H1 (cell line): ENCODE measurements around the gene GPX4. TPM values are rescaled to one million over a fixed set of nuclear protein-coding genes. Genes with fewer than 3 reads are reported as not detected.
A peak's percentile ranks its signal among the peaks of the same experiment; 100 is the strongest.

Source experiments
- CTCF ChIA-PET: fragments of 300-600 bp; sonication (Branson Sonifier 250); formaldehyde crosslinking; loops from one replicate; lab custom pipeline; 2021; ENCODE audit not compliant: partially characterized antibody; lab: Charles Lee
- POLR2A ChIA-PET: fragments of 300-600 bp; sonication (Branson Sonifier 250); formaldehyde crosslinking; loops from one replicate; lab custom pipeline; 2021; ENCODE audit warnings: inconsistent platforms; ENCODE audit not compliant: partially characterized antibody; lab: Charles Lee
- DNase-seq, 2 experiments: peaks; one replicate each; pipeline versions ENCODE4 v3.0.0 to v3.0.0-alpha.2; 2010 to 2022; ENCODE audit warnings: low spot score in 2 of 2, low read depth in 1 of 2, mixed read lengths in 1 of 2
- FAIRE-seq: peaks from 2 replicates; lab custom pipeline; 2011; peaks lifted over from hg19 to GRCh38; lab: Jason Lieb, UNC
- H2AFZ ChIP-seq: 2 replicates; pipeline ENCODE4 v1.8.1; 2012; ENCODE audit warnings: low read length, inconsistent platforms
- H2AK5ac ChIP-seq: 2 replicates; pipeline ENCODE4 v1.6.1; 2013; ENCODE audit warnings: low read depth, low read length
- H2BK120ac ChIP-seq: replicated peaks from 2 replicates; pipeline ENCODE3; 2013; ENCODE audit warnings: low read depth, low read length, inconsistent platforms
- H2BK12ac ChIP-seq: 2 replicates; pipeline ENCODE4 v1.6.1; 2013; ENCODE audit warnings: low read depth, low read length
- H2BK15ac ChIP-seq: 2 replicates; pipeline ENCODE4 v1.6.1; 2013; ENCODE audit warnings: low read length
- H2BK20ac ChIP-seq: 2 replicates; pipeline ENCODE4 v1.6.1; 2013; ENCODE audit warnings: low read length
- H2BK5ac ChIP-seq: 2 replicates; pipeline ENCODE4 v1.6.1; 2013; ENCODE audit warnings: low read depth, low read length
- H3K14ac ChIP-seq: 2 replicates; pipeline ENCODE4 v1.6.1; 2013; ENCODE audit warnings: inconsistent platforms; ENCODE audit not compliant: insufficient read length
- H3K18ac ChIP-seq: 2 replicates; pipeline ENCODE4 v1.6.1; 2013; ENCODE audit warnings: low read length; ENCODE audit errors: extremely low read depth
- H3K23ac ChIP-seq: 2 replicates; pipeline ENCODE4 v1.6.1; 2013; ENCODE audit warnings: inconsistent platforms; ENCODE audit not compliant: insufficient read length
- H3K23me2 ChIP-seq: 2 replicates; pipeline ENCODE4 v1.6.1; 2013; ENCODE audit warnings: low read depth, low read length
- H3K27ac ChIP-seq: 2 replicates; pipeline ENCODE4 v1.6.1; 2011; ENCODE audit warnings: low read depth, low read length, inconsistent platforms
- H3K27me3 ChIP-seq, 4 experiments: replicated peaks in 1 of 4; 1 replicate in 1 of 4; 2 replicates in 3 of 4; pipeline versions ENCODE4 v1.6.1 to v1.8.1; 2011 to 2013; ENCODE audit warnings: low read length in 3 of 4, mild to moderate bottlenecking in 3 of 4, inconsistent platforms in 2 of 4, mixed read lengths in 2 of 4, moderate library complexity in 1 of 4; ENCODE audit not compliant: control insufficient read depth in 3 of 4, insufficient read depth in 3 of 4; ENCODE audit errors: extremely low read depth in 1 of 4
- H3K36me3 ChIP-seq, 4 experiments: 2 replicates each; pipeline versions ENCODE4 v1.6.1 to v1.8.1; 2011 to 2013; ENCODE audit warnings: mild to moderate bottlenecking in 4 of 4, low read length in 3 of 4, moderate library complexity in 2 of 4, control low read depth in 1 of 4, inconsistent platforms in 1 of 4; ENCODE audit not compliant: insufficient read depth in 4 of 4, control insufficient read depth in 2 of 4
- H3K4ac ChIP-seq: replicated peaks from 2 replicates; pipeline ENCODE3; 2013; ENCODE audit warnings: low read length, low read depth, mixed read lengths, inconsistent platforms; ENCODE audit not compliant: insufficient read length
- H3K4me1 ChIP-seq, 4 experiments: replicated peaks in 1 of 4; 1 replicate in 1 of 4; 2 replicates in 3 of 4; pipeline versions ENCODE4 v1.6.1 to v1.8.1; 2011 to 2013; ENCODE audit warnings: low read length in 3 of 4, inconsistent platforms in 2 of 4, mixed read lengths in 1 of 4; ENCODE audit not compliant: insufficient read depth in 4 of 4, control insufficient read depth in 3 of 4
- H3K4me2 ChIP-seq, 2 experiments: 2 replicates each; pipeline versions ENCODE4 v1.6.1 to v1.8.1; 2011 to 2013; ENCODE audit warnings: low read depth in 2 of 2, low read length in 2 of 2, control low read depth in 1 of 2, inconsistent platforms in 1 of 2, mild to moderate bottlenecking in 1 of 2; ENCODE audit not compliant: insufficient read depth in 1 of 2
- H3K4me3 ChIP-seq, 4 experiments: fragments of 200-600, 300-600 bp in 1 of 4; sonication (generic), shearing (Covaris generic), sonication (Bioruptor Twin) in 1 of 4; 2 replicates each; pipeline versions ENCODE4 v1.5.1 to v1.8.1; 2011 to 2016; ENCODE audit warnings: low read length in 4 of 4, low read depth in 3 of 4, control low read depth in 2 of 4, inconsistent platforms in 2 of 4, mild to moderate bottlenecking in 2 of 4, mixed read lengths in 1 of 4, moderate library complexity in 1 of 4; ENCODE audit not compliant: insufficient read depth in 2 of 4; ENCODE audit errors: extremely low read depth in 1 of 4
- H3K56ac ChIP-seq: replicated peaks from 2 replicates; pipeline ENCODE3; 2013; ENCODE audit warnings: low read depth, mild to moderate bottlenecking, mixed read lengths, low read length, inconsistent platforms; ENCODE audit not compliant: insufficient read length
- H3K79me1 ChIP-seq: 2 replicates; pipeline ENCODE4 v1.6.1; 2013; ENCODE audit warnings: low read depth, low read length, control low read depth
- H3K79me2 ChIP-seq, 2 experiments: 2 replicates each; pipeline versions ENCODE4 v1.6.1 to v1.8.1; 2012 to 2013; ENCODE audit warnings: low read length in 2 of 2, mild to moderate bottlenecking in 2 of 2, inconsistent platforms in 1 of 2; ENCODE audit not compliant: insufficient read depth in 2 of 2, control insufficient read depth in 1 of 2
- H3K9ac ChIP-seq, 4 experiments: replicated peaks in 1 of 4; 1 replicate in 1 of 4; 2 replicates in 3 of 4; pipeline versions ENCODE4 v1.6.1 to v1.8.1; 2011 to 2013; ENCODE audit warnings: low read depth in 3 of 4, low read length in 3 of 4, control low read depth in 2 of 4, mild to moderate bottlenecking in 2 of 4, moderate library complexity in 2 of 4, inconsistent platforms in 1 of 4; ENCODE audit errors: extremely low read depth in 1 of 4
- H3K9me3 ChIP-seq, 2 experiments: 2 replicates each; pipeline versions ENCODE4 v1.6.1 to v1.8.1; 2012 to 2013; ENCODE audit warnings: mild to moderate bottlenecking in 2 of 2, moderate library complexity in 2 of 2, control low read depth in 1 of 2, inconsistent platforms in 1 of 2, low read depth in 1 of 2, low read length in 1 of 2, mixed read lengths in 1 of 2; ENCODE audit not compliant: insufficient read depth in 2 of 2
- H4K20me1 ChIP-seq, 2 experiments: replicated peaks in 1 of 2; 2 replicates each; pipeline versions ENCODE3 to v1.8.1; 2011 to 2013; ENCODE audit warnings: inconsistent platforms in 2 of 2, low read length in 2 of 2, mild to moderate bottlenecking in 1 of 2; ENCODE audit not compliant: insufficient read depth in 2 of 2, control insufficient read depth in 1 of 2
- H4K5ac ChIP-seq: 2 replicates; pipeline ENCODE4 v1.6.1; 2013; ENCODE audit warnings: low read length, low read depth, mixed read lengths, inconsistent platforms; ENCODE audit not compliant: insufficient read length
- H4K8ac ChIP-seq: 2 replicates; pipeline ENCODE4 v1.8.0; 2013; ENCODE audit warnings: mild to moderate bottlenecking, moderate library complexity, low read length, inconsistent platforms; ENCODE audit not compliant: insufficient read depth; ENCODE audit errors: extremely low read depth
- H4K91ac ChIP-seq: replicated peaks from 2 replicates; pipeline ENCODE3; 2013; ENCODE audit warnings: low read length, mixed read lengths, inconsistent platforms; ENCODE audit not compliant: insufficient read length
- BRCA1 ChIP-seq: IDR thresholded peaks from 2 replicates; pipeline ENCODE4 v1.6.1; 2012; ENCODE audit warnings: low read depth, low read length, improper control_type of control experiment
- EP300 ChIP-seq, 2 experiments: IDR thresholded peaks; 1 replicate in 1 of 2; 2 replicates in 1 of 2; pipeline ENCODE4 v1.6.1; 2011 to 2012; ENCODE audit warnings: low read depth in 2 of 2, low read length in 2 of 2, mild to moderate bottlenecking in 2 of 2, borderline replicate concordance in 1 of 2, inconsistent platforms in 1 of 2, moderate library complexity in 1 of 2
- KDM1A ChIP-seq: fragments of 200-600, 300-600 bp; sonication (generic); IDR thresholded peaks from 2 replicates; pipeline ENCODE4 v1.7.1; 2016; ENCODE audit warnings: mild to moderate bottlenecking, low read length, borderline replicate concordance
- MAFK ChIP-seq: IDR thresholded peaks from 2 replicates; pipeline ENCODE4 v1.6.1; 2012; ENCODE audit warnings: low read depth, mild to moderate bottlenecking, improper control_type of control experiment, low read length
- PHF8 ChIP-seq: fragments of 200-600 bp; sonication (generic); conservative IDR thresholded peaks from 2 replicates; pipeline ENCODE4 v1.7.1; 2012; ENCODE audit warnings: low read depth, mild to moderate bottlenecking, inconsistent platforms, low read length, moderate library complexity
- POLR2AphosphoS5 ChIP-seq: IDR thresholded peaks from 2 replicates; pipeline ENCODE4 v1.6.1; 2011; ENCODE audit warnings: low read depth, low read length
- RNF2 ChIP-seq: fragments of 200-900, 300-1000 bp; sonication (generic); IDR thresholded peaks from 2 replicates; pipeline ENCODE4 v1.7.1; 2016; ENCODE audit warnings: borderline replicate concordance, low read depth, mild to moderate bottlenecking, antibody characterized with exemption, low read length; ENCODE audit not compliant: poor library complexity, severe bottlenecking; ENCODE audit errors: missing control alignments
- RXRA ChIP-seq: IDR thresholded peaks from 2 replicates; pipeline ENCODE4 v1.6.1; 2011; ENCODE audit warnings: low read depth, mild to moderate bottlenecking, low read length, moderate library complexity; ENCODE audit not compliant: insufficient read depth
- SAP30 ChIP-seq: fragments of 300-600 bp; sonication (generic); IDR thresholded peaks from 2 replicates; pipeline ENCODE4 v1.7.1; 2012; ENCODE audit warnings: low read length, moderate library complexity, mild to moderate bottlenecking, inconsistent platforms; ENCODE audit not compliant: insufficient read depth, insufficient replicate concordance
- SIN3A ChIP-seq, 2 experiments: IDR thresholded peaks in 1 of 2; conservative IDR thresholded peaks in 1 of 2; 2 replicates each; pipeline ENCODE4 v1.6.1; 2011 to 2012; ENCODE audit warnings: low read length in 2 of 2, improper control_type of control experiment in 1 of 2, low read depth in 1 of 2, mild to moderate bottlenecking in 1 of 2
- SIRT6 ChIP-seq: IDR thresholded peaks from one replicate; pipeline ENCODE4 v1.7.1; 2012; ENCODE audit warnings: low read length, inconsistent platforms
- YY1 ChIP-seq: IDR thresholded peaks from 2 replicates; pipeline ENCODE4 v1.6.1; 2011; ENCODE audit warnings: low read depth, mild to moderate bottlenecking, low read length
- whole genome bisulfite sequencing, 2 experiments: shearing (Covaris generic) in 1 of 2; methylation state at CpG; one replicate each; pipeline versions ENCODE4 v1.1.6 to v1.1.7; 2013 to 2015; ENCODE audit warnings: low lambda C conversion rate in 2 of 2, mixed read lengths in 2 of 2, inconsistent platforms in 1 of 2, low coverage in 1 of 2, missing lambda C conversion rate in 1 of 2; ENCODE audit not compliant: insufficient replicate concordance in 2 of 2, insufficient coverage in 1 of 2, insufficient read length in 1 of 2; ENCODE audit errors: extremely low coverage in 1 of 2, missing lambda C conversion rate in 1 of 2; 5-methylcytosine and 5-hydroxymethylcytosine counted together
- polyA plus RNA-seq, 7 experiments: library from polyadenylated mRNA; depleted of rRNA in 3 of 7; stranded (reverse) in 5 of 7; unstranded in 2 of 7; fragments of >200 nt in 5 of 7; fragments of 200-250 nt in 2 of 7; gene quantifications; 1 replicate in 5 of 7; 2 replicates in 1 of 7; 4 replicates in 1 of 7; pipeline versions ENCODE4 v1.2.1 to v1.2.3, GENCODE V29; 2011 to 2013; ENCODE audit warnings: missing spikeins in 2 of 7, mixed read lengths in 2 of 7
- total RNA-seq: library from RNA; stranded (reverse); fragmentation: NEBNext Ultra II Directional; extraction: Animal tissue kit (Norgen Biotek cat#: 25700); gene quantifications from 2 replicates; pipeline ENCODE4 v1.2.1, GENCODE V29; 2021

The GPX4 gene
- total and polyA plus RNA-seq, 2 of the 8 experiments (the other 6 are each of a cell fraction or from before 2014, with no cell fraction given), result 342 to 693 TPM

DNA sequence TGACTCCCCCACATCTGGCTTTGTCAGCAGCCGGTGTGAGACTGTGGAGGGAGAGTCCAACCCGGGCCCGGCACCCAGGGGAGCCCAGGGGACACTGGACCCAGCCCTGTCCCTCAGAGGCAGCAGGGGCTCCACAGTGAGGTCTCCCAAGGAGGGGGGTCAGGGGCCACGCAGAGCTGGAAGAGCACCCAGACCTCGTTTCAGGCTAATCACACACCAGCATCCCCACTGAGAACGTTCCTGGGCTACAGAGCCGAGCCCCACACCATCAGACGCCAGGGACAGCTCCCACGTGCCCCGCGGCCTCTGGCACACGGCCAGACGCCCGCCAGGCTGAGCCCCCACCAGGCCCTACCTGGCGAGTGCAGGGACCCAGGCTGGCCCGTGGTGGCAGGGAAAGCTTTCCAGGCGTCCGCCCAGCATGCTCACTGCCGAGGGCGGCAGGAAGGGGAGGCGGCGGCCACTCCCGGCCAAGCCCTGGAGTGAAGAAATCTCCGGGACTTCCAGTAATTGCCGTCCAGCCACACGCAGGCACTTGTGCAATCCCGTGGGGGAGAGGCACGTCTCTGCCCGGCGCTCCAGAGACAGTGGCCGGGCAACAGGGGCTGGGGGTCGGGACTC, 51.0 kb downstream of the GPX4 start:
- Histone ChIP-seq H2BK20ac (no peak overlapping the region), H3K4me1 (peaks cover 0 to 4% (median 0%) of the 10 kb centered on the region in 4 experiments; a peak in 2 of 7 replicates), H2BK15ac (no peak overlapping the region), H2BK12ac (no peak overlapping the region), H4K20me1 (peaks cover 0 to 14% of the 10 kb centered on the region in 2 experiments), H4K5ac (no peak overlapping the region), H3K18ac (no peak overlapping the region), H4K8ac (peak overlapping the region; percentile 68; the same call in 1 of the 2 replicates), H3K23ac (no peak overlapping the region), H3K4ac (no peak overlapping the region), H3K56ac (no peak overlapping the region), H3K79me2 (peaks cover 0 to 6% of the 10 kb centered on the region in 2 experiments; a peak in 1 of 4 replicates), H3K27me3 (no peaks in the 10 kb centered on the region), H2AK5ac (no peak overlapping the region), H3K36me3 (peaks cover 0 to 12% (median 0%) of the 10 kb centered on the region in 4 experiments; a peak in 1 of 8 replicates), H3K27ac (no peak overlapping the region), H3K9me3 (no peaks in the 10 kb centered on the region), H2BK120ac (no peak overlapping the region), H3K4me3 (no peak overlapping the region), H3K4me2 (no peak overlapping the region), H3K14ac (no peak overlapping the region), H2AFZ (no peak overlapping the region), H2BK5ac (no peak overlapping the region), H3K79me1 (peaks cover 9% of the 10 kb centered on the region), H4K91ac (no peak overlapping the region), H3K9ac (no peak overlapping the region), H3K23me2 (no peaks in the 10 kb centered on the region)
- DNase-seq (no peak), FAIRE-seq (no peak)
- 92% methylated on average over 28 of the region's 32 CpGs; no CpG with 5 or more reads in 1 of the 2 experiments for WGBS, 2 experiments
- CTCF ChIA-PET, result interaction anchor here (0.7 to 3.1 kb wide), 6 partner anchors 11 to 63 kb away, joined by 3 to 9 read pairs (median 6); no protein-coding TSS in a partner anchor
- POLR2A ChIA-PET, result interaction anchor here (0.8 to 1.8 kb wide), 8 partner anchors 9 to 128 kb away, joined by 3 to 6 read pairs (median 4); partner anchors contain the start of gene CIRBP
- TF ChIP-seq PHF8, result no peak
- no peak for TF ChIP-seq SIN3A (conservative IDR thresholded peaks at IDR 0.05 in 1 of 2, IDR thresholded peaks at IDR 0.05 in 1 of 2; ENCODE audit: low read depth in 1 of 2, low read length in 2 of 2)
- no peak for TF ChIP-seq MAFK
- TF ChIP-seq YY1, result no peak
- TF ChIP-seq SIRT6, result no peak
- TF ChIP-seq SAP30, result no peak
- TF ChIP-seq BRCA1, result no peak
- no peak for TF ChIP-seq RXRA
- no peak for TF ChIP-seq POLR2AphosphoS5
- no peak for TF ChIP-seq EP300 (IDR thresholded peaks at IDR 0.05; ENCODE audit: borderline replicate concordance in 1 of 2, low read depth in 2 of 2, low read length in 2 of 2)
- TF ChIP-seq KDM1A, result no peak
- TF ChIP-seq RNF2, result no peak
